Stomach (tissue), 9 donors: ENCODE measurements around the gene WNT3A. TPM values are rescaled to one million over a fixed set of nuclear protein-coding genes. Genes with fewer than 3 reads are reported as not detected.
A peak's percentile ranks its signal among the peaks of the same experiment; 100 is the strongest.

Experiments
- DNase-seq, 2 donors: peaks; one replicate each; pipeline versions ENCODE4 v3.0.0 to v3.0.0-alpha.2; 2013 to 2019
- H3K27ac ChIP-seq, 5 donors: fragments of 200-600 bp in 4 of 5; sonication (generic) in 4 of 5; one replicate each; pipeline ENCODE4 v1.5.1; 2013 to 2019; ENCODE audit warnings: mild to moderate bottlenecking in 1 of 5, moderate library complexity in 1 of 5
- H3K27me3 ChIP-seq, 3 donors: fragments of 200-600 bp; sonication (generic); one replicate each; pipeline ENCODE4 v1.5.1; 2017 to 2019; ENCODE audit warnings: mixed run types in 1 of 3
- H3K36me3 ChIP-seq, 4 donors: fragments of 200-600 bp; sonication (generic); 1 replicate in 3 of 4; 2 replicates in 1 of 4; pipeline ENCODE4 v1.5.1; 2016 to 2019
- H3K4me1 ChIP-seq, 4 donors: fragments of 200-600 bp; sonication (generic); one replicate each; pipeline ENCODE4 v1.5.1; 2016 to 2019
- H3K4me3 ChIP-seq, 4 donors: fragments of 200-600 bp; sonication (generic) in 3 of 4; one replicate each; pipeline ENCODE4 v1.5.1; 2016 to 2019; ENCODE audit warnings: mild to moderate bottlenecking in 1 of 4
- H3K9me3 ChIP-seq, 4 donors: fragments of 200-600 bp; sonication (generic); one replicate each; pipeline ENCODE4 v1.5.1; 2016 to 2019
- CTCF ChIP-seq, 7 experiments: fragments of 450-650 bp in 4 of 7; fragments of 200-600 bp in 3 of 7; sonication (generic) in 3 of 7; IDR thresholded peaks; one replicate each; pipeline ENCODE4 v1.5.1; 2016 to 2019; ENCODE audit warnings: antibody characterized with exemption in 7 of 7, control low read depth in 2 of 7, mild to moderate bottlenecking in 1 of 7
- EP300 ChIP-seq: sonication (generic); formaldehyde crosslinking; IDR thresholded peaks from one replicate; pipeline ENCODE4 v1.6.1; 2017; ENCODE audit warnings: antibody characterized with exemption
- POLR2A ChIP-seq, 4 donors: fragments of 450-650 bp; IDR thresholded peaks; one replicate each; pipeline ENCODE4 v1.6.1; 2016; ENCODE audit warnings: antibody characterized with exemption in 4 of 4, control low read depth in 2 of 4, mild to moderate bottlenecking in 1 of 4, moderate library complexity in 1 of 4
- POLR2AphosphoS5 ChIP-seq, 3 donors: sonication (generic); formaldehyde crosslinking; IDR thresholded peaks; one replicate each; pipeline ENCODE4 v1.6.1; 2016; ENCODE audit warnings: antibody characterized with exemption in 3 of 3
- WGBS, 5 donors: extraction: QIAGEN DNeasy Blood & Tissue Kit in 3 of 5; methylation state at CpG; one replicate each; pipeline versions ENCODE4 v1.1.5 to v1.1.7; 2013 to 2018; 5-methylcytosine and 5-hydroxymethylcytosine counted together
- intact Hi-C: fragments of 100-400 bp; cut with DNase I; formaldehyde crosslinking; loops from one replicate; pipeline ENCODE4 v1.15.1; 2023; ENCODE audit warnings: low total_unique reads
- polyA plus RNA-seq, 3 donors: library from polyadenylated mRNA; stranded (reverse); fragments of 200-250 nt; gene quantifications; one replicate each; pipeline ENCODE4 v1.2.3, GENCODE V29; 2013
- total RNA-seq, 5 donors: library from RNA; depleted of rRNA; stranded (reverse); fragments of >200 nt; gene quantifications; one replicate each; pipeline versions ENCODE4 v1.1.0 to v1.2.3, GENCODE V29; 2014 to 2016
- donor health status: healthy with polysubstance abuse.
- donor health status: Bipolar disorder and iron deficiency.
- donor health status: healthy.

WNT3A gene
- total and polyA plus RNA-seq, 8 donors, result 0.31 to 0.90 TPM; not detected in 6

- Histone ChIP-seq H3K27ac (no peak overlapping the region), H3K9me3 (peaks cover 0 to 13% (median 8%) of the 10 kb centered on the region in 4 donors), H3K4me3 (peak overlapping the region in 1 of 4 donors; percentile 16), H3K27me3 (no peaks in the 10 kb centered on the region), H3K36me3 (peaks cover under 1 to 45% (median 20%) of the 10 kb centered on the region in 4 donors), H3K4me1 (peaks cover 68 to 87% (median 84%) of the 10 kb centered on the region in 4 donors)
- TF ChIP-seq POLR2AphosphoS5 (IDR thresholded peaks at IDR 0.05) (no peak), CTCF (IDR thresholded peaks at IDR 0.05) (no peak), EP300 (no peak), POLR2A (IDR thresholded peaks at IDR 0.05) (no peak)
- no peak for DNase-seq
- intact Hi-C loops, result loop anchor here (10.0 kb wide), 1 partner anchor 54 kb away; the partner anchor contains the start of genes GJC2 and GUK1
- WGBS, 5 donors, result 34 to 58% (median 49%) methylated on average over 4 of the region's 4 CpGs
Observed at GRCh38 chr1:228091084-228091483, 84.3 kb downstream of the WNT3A start.

- Histone ChIP-seq H3K4me1 (peaks cover 54 to 87% (median 84%) of the 10 kb centered on the region in 4 donors), H3K9me3 (peaks cover 0 to 13% (median 8%) of the 10 kb centered on the region in 4 donors), H3K36me3 (peaks cover 14 to 60% (median 34%) of the 10 kb centered on the region in 4 donors), H3K27ac (no peak overlapping the region), H3K4me3 (no peak overlapping the region), H3K27me3 (no peaks in the 10 kb centered on the region)
- intact Hi-C loops, result loop anchor here (10.0 kb wide), 1 partner anchor 52 kb away; the partner anchor contains the start of genes GJC2 and GUK1
- WGBS, 5 donors, result 77 to 85% (median 80%) methylated on average over 11 of the region's 11 CpGs
- no peak for TF ChIP-seq EP300
- TF ChIP-seq POLR2A (IDR thresholded peaks at IDR 0.05), result no peak
- TF ChIP-seq CTCF (IDR thresholded peaks at IDR 0.05), result no peak
- TF ChIP-seq POLR2AphosphoS5 (IDR thresholded peaks at IDR 0.05), result no peak
- DNase-seq, result peak in 1 of 2 donors; percentile 13
Observed at GRCh38 chr1:228092342-228093049, 85.7 kb downstream of the WNT3A start.

- peaks cover 22 to 67% (median 40%) of the 10 kb centered on the region in 4 donors for H3K36me3 ChIP-seq
- peaks cover 0 to 13% (median 8%) of the 10 kb centered on the region in 4 donors for H3K9me3 ChIP-seq
- no peak overlapping the region for H3K27ac ChIP-seq
- peaks cover 46 to 85% (median 78%) of the 10 kb centered on the region in 4 donors for H3K4me1 ChIP-seq
- H3K27me3 ChIP-seq, result no peaks in the 10 kb centered on the region
- intact Hi-C loops, result loop anchor here (10.0 kb wide), 1 partner anchor 52 kb away; the partner anchor contains the start of genes GJC2 and GUK1
- DNase-seq, result peak in 1 of 2 donors; percentile 21
- no peak for TF ChIP-seq CTCF (IDR thresholded peaks at IDR 0.05)
- TF ChIP-seq EP300, result no peak
- no peak for TF ChIP-seq POLR2A (IDR thresholded peaks at IDR 0.05)
- TF ChIP-seq POLR2AphosphoS5 (IDR thresholded peaks at IDR 0.05), result no peak
- 87 to 89% (median 88%) methylated on average over 20 of the region's 20 CpGs for WGBS, 5 donors
- no peak overlapping the region for H3K4me3 ChIP-seq
Observed at GRCh38 chr1:228093050-228093906, 86.5 kb downstream of the WNT3A start.

DNA sequence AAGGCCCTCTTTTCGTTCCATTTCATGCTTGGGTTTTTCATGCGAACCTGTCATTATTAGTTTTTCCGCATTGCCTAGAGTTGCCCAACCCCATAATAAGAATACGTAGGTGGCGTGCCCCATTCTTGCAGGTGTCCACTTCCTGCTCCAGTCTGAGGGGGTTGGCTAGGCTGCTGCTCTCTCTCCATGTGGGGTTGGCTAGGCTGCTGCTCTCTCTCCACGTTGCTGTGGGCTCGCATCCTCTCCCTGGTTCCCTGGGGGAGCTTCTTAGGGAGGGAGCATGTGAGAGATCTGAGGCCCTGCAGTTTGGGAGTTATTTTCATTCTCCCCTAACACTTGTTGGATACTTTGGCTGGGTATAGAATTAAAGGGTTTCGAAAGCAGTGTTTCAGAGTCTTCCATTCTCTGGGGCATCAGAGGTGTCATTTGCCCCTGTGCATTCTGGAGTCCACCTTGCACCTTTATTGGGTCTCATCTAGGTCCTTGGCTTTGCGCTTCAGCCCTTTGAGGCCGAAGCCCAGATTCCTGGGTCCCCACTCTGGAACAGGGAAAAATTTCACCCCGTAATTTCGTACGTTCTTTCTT, 87.7 kb downstream of the WNT3A start:
- peaks cover 35 to 70% (median 45%) of the 10 kb centered on the region in 4 donors for H3K36me3 ChIP-seq
- TF ChIP-seq POLR2A (IDR thresholded peaks at IDR 0.05) (no peak), CTCF (IDR thresholded peaks at IDR 0.05) (no peak), POLR2AphosphoS5 (IDR thresholded peaks at IDR 0.05) (no peak), EP300 (no peak)
- intact Hi-C loops, result loop anchor here (10.0 kb wide), 1 partner anchor 50 kb away; the partner anchor contains the start of genes GJC2 and GUK1
- DNase-seq, result peak in 1 of 2 donors; percentile 5
- no peak overlapping the region for H3K27ac ChIP-seq
- no peaks in the 10 kb centered on the region for H3K27me3 ChIP-seq
- 87 to 98% (median 89%) methylated on average over 13 of the region's 13 CpGs for WGBS, 5 donors
- no peak overlapping the region for H3K4me3 ChIP-seq
- peaks cover 33 to 77% (median 67%) of the 10 kb centered on the region in 4 donors for H3K4me1 ChIP-seq
- peaks cover 0 to 13% (median 8%) of the 10 kb centered on the region in 4 donors for H3K9me3 ChIP-seq
